H1 (cell line): ENCODE data around the gene NETO2. TPM values are rescaled to one million over a fixed set of nuclear protein-coding genes. Genes with fewer than 3 reads are reported as not detected.
"Not testable (repeated sequence)": the region's sequence is repeated elsewhere in the genome, so short reads cannot be mapped to it uniquely, and the experiment has no call there.

Source experiments
- CTCF ChIA-PET: fragments of 300-600 bp; sonication (Branson Sonifier 250); formaldehyde crosslinking; loops from one replicate; lab custom pipeline; 2021; ENCODE audit not compliant: partially characterized antibody; lab: Charles Lee
- POLR2A ChIA-PET: fragments of 300-600 bp; sonication (Branson Sonifier 250); formaldehyde crosslinking; loops from one replicate; lab custom pipeline; 2021; ENCODE audit warnings: inconsistent platforms; ENCODE audit not compliant: partially characterized antibody; lab: Charles Lee
- DNase-seq, 2 experiments: peaks; one replicate each; pipeline versions ENCODE4 v3.0.0 to v3.0.0-alpha.2; 2010 to 2022; ENCODE audit warnings: low spot score in 2 of 2, low read depth in 1 of 2, mixed read lengths in 1 of 2
- FAIRE-seq: peaks from 2 replicates; lab custom pipeline; 2011; peaks lifted over from hg19 to GRCh38; lab: Jason Lieb, UNC
- H2AFZ ChIP-seq: 2 replicates; pipeline ENCODE4 v1.8.1; 2012; ENCODE audit warnings: low read length, inconsistent platforms
- H2AK5ac ChIP-seq: 2 replicates; pipeline ENCODE4 v1.6.1; 2013; ENCODE audit warnings: low read depth, low read length
- H2BK120ac ChIP-seq: replicated peaks from 2 replicates; pipeline ENCODE3; 2013; ENCODE audit warnings: low read depth, low read length, inconsistent platforms
- H2BK12ac ChIP-seq: 2 replicates; pipeline ENCODE4 v1.6.1; 2013; ENCODE audit warnings: low read depth, low read length
- H2BK15ac ChIP-seq: 2 replicates; pipeline ENCODE4 v1.6.1; 2013; ENCODE audit warnings: low read length
- H2BK20ac ChIP-seq: 2 replicates; pipeline ENCODE4 v1.6.1; 2013; ENCODE audit warnings: low read length
- H2BK5ac ChIP-seq: 2 replicates; pipeline ENCODE4 v1.6.1; 2013; ENCODE audit warnings: low read depth, low read length
- H3K14ac ChIP-seq: 2 replicates; pipeline ENCODE4 v1.6.1; 2013; ENCODE audit warnings: inconsistent platforms; ENCODE audit not compliant: insufficient read length
- H3K18ac ChIP-seq: 2 replicates; pipeline ENCODE4 v1.6.1; 2013; ENCODE audit warnings: low read length; ENCODE audit errors: extremely low read depth
- H3K23ac ChIP-seq: 2 replicates; pipeline ENCODE4 v1.6.1; 2013; ENCODE audit warnings: inconsistent platforms; ENCODE audit not compliant: insufficient read length
- H3K23me2 ChIP-seq: 2 replicates; pipeline ENCODE4 v1.6.1; 2013; ENCODE audit warnings: low read depth, low read length
- H3K27ac ChIP-seq: 2 replicates; pipeline ENCODE4 v1.6.1; 2011; ENCODE audit warnings: low read depth, low read length, inconsistent platforms
- H3K27me3 ChIP-seq, 4 experiments: replicated peaks in 1 of 4; 1 replicate in 1 of 4; 2 replicates in 3 of 4; pipeline versions ENCODE4 v1.6.1 to v1.8.1; 2011 to 2013; ENCODE audit warnings: low read length in 3 of 4, mild to moderate bottlenecking in 3 of 4, inconsistent platforms in 2 of 4, mixed read lengths in 2 of 4, moderate library complexity in 1 of 4; ENCODE audit not compliant: control insufficient read depth in 3 of 4, insufficient read depth in 3 of 4; ENCODE audit errors: extremely low read depth in 1 of 4
- H3K36me3 ChIP-seq, 4 experiments: 2 replicates each; pipeline versions ENCODE4 v1.6.1 to v1.8.1; 2011 to 2013; ENCODE audit warnings: mild to moderate bottlenecking in 4 of 4, low read length in 3 of 4, moderate library complexity in 2 of 4, control low read depth in 1 of 4, inconsistent platforms in 1 of 4; ENCODE audit not compliant: insufficient read depth in 4 of 4, control insufficient read depth in 2 of 4
- H3K4ac ChIP-seq: replicated peaks from 2 replicates; pipeline ENCODE3; 2013; ENCODE audit warnings: low read length, low read depth, mixed read lengths, inconsistent platforms; ENCODE audit not compliant: insufficient read length
- H3K4me1 ChIP-seq, 4 experiments: replicated peaks in 1 of 4; 1 replicate in 1 of 4; 2 replicates in 3 of 4; pipeline versions ENCODE4 v1.6.1 to v1.8.1; 2011 to 2013; ENCODE audit warnings: low read length in 3 of 4, inconsistent platforms in 2 of 4, mixed read lengths in 1 of 4; ENCODE audit not compliant: insufficient read depth in 4 of 4, control insufficient read depth in 3 of 4
- H3K4me2 ChIP-seq, 2 experiments: 2 replicates each; pipeline versions ENCODE4 v1.6.1 to v1.8.1; 2011 to 2013; ENCODE audit warnings: low read depth in 2 of 2, low read length in 2 of 2, control low read depth in 1 of 2, inconsistent platforms in 1 of 2, mild to moderate bottlenecking in 1 of 2; ENCODE audit not compliant: insufficient read depth in 1 of 2
- H3K4me3 ChIP-seq, 4 experiments: fragments of 200-600, 300-600 bp in 1 of 4; sonication (generic), shearing (Covaris generic), sonication (Bioruptor Twin) in 1 of 4; 2 replicates each; pipeline versions ENCODE4 v1.5.1 to v1.8.1; 2011 to 2016; ENCODE audit warnings: low read length in 4 of 4, low read depth in 3 of 4, control low read depth in 2 of 4, inconsistent platforms in 2 of 4, mild to moderate bottlenecking in 2 of 4, mixed read lengths in 1 of 4, moderate library complexity in 1 of 4; ENCODE audit not compliant: insufficient read depth in 2 of 4; ENCODE audit errors: extremely low read depth in 1 of 4
- H3K56ac ChIP-seq: replicated peaks from 2 replicates; pipeline ENCODE3; 2013; ENCODE audit warnings: low read depth, mild to moderate bottlenecking, mixed read lengths, low read length, inconsistent platforms; ENCODE audit not compliant: insufficient read length
- H3K79me1 ChIP-seq: 2 replicates; pipeline ENCODE4 v1.6.1; 2013; ENCODE audit warnings: low read depth, low read length, control low read depth
- H3K79me2 ChIP-seq, 2 experiments: 2 replicates each; pipeline versions ENCODE4 v1.6.1 to v1.8.1; 2012 to 2013; ENCODE audit warnings: low read length in 2 of 2, mild to moderate bottlenecking in 2 of 2, inconsistent platforms in 1 of 2; ENCODE audit not compliant: insufficient read depth in 2 of 2, control insufficient read depth in 1 of 2
- H3K9ac ChIP-seq, 4 experiments: replicated peaks in 1 of 4; 1 replicate in 1 of 4; 2 replicates in 3 of 4; pipeline versions ENCODE4 v1.6.1 to v1.8.1; 2011 to 2013; ENCODE audit warnings: low read depth in 3 of 4, low read length in 3 of 4, control low read depth in 2 of 4, mild to moderate bottlenecking in 2 of 4, moderate library complexity in 2 of 4, inconsistent platforms in 1 of 4; ENCODE audit errors: extremely low read depth in 1 of 4
- H3K9me3 ChIP-seq, 2 experiments: 2 replicates each; pipeline versions ENCODE4 v1.6.1 to v1.8.1; 2012 to 2013; ENCODE audit warnings: mild to moderate bottlenecking in 2 of 2, moderate library complexity in 2 of 2, control low read depth in 1 of 2, inconsistent platforms in 1 of 2, low read depth in 1 of 2, low read length in 1 of 2, mixed read lengths in 1 of 2; ENCODE audit not compliant: insufficient read depth in 2 of 2
- H4K20me1 ChIP-seq, 2 experiments: replicated peaks in 1 of 2; 2 replicates each; pipeline versions ENCODE3 to v1.8.1; 2011 to 2013; ENCODE audit warnings: inconsistent platforms in 2 of 2, low read length in 2 of 2, mild to moderate bottlenecking in 1 of 2; ENCODE audit not compliant: insufficient read depth in 2 of 2, control insufficient read depth in 1 of 2
- H4K5ac ChIP-seq: 2 replicates; pipeline ENCODE4 v1.6.1; 2013; ENCODE audit warnings: low read length, low read depth, mixed read lengths, inconsistent platforms; ENCODE audit not compliant: insufficient read length
- H4K8ac ChIP-seq: 2 replicates; pipeline ENCODE4 v1.8.0; 2013; ENCODE audit warnings: mild to moderate bottlenecking, moderate library complexity, low read length, inconsistent platforms; ENCODE audit not compliant: insufficient read depth; ENCODE audit errors: extremely low read depth
- H4K91ac ChIP-seq: replicated peaks from 2 replicates; pipeline ENCODE3; 2013; ENCODE audit warnings: low read length, mixed read lengths, inconsistent platforms; ENCODE audit not compliant: insufficient read length
- WGBS, 2 experiments: shearing (Covaris generic) in 1 of 2; methylation state at CpG; one replicate each; pipeline versions ENCODE4 v1.1.6 to v1.1.7; 2013 to 2015; ENCODE audit warnings: low lambda C conversion rate in 2 of 2, mixed read lengths in 2 of 2, inconsistent platforms in 1 of 2, low coverage in 1 of 2, missing lambda C conversion rate in 1 of 2; ENCODE audit not compliant: insufficient replicate concordance in 2 of 2, insufficient coverage in 1 of 2, insufficient read length in 1 of 2; ENCODE audit errors: extremely low coverage in 1 of 2, missing lambda C conversion rate in 1 of 2; 5-methylcytosine and 5-hydroxymethylcytosine counted together
- polyA plus RNA-seq, 7 experiments: library from polyadenylated mRNA; depleted of rRNA in 3 of 7; stranded (reverse) in 5 of 7; unstranded in 2 of 7; fragments of >200 nt in 5 of 7; fragments of 200-250 nt in 2 of 7; gene quantifications; 1 replicate in 5 of 7; 2 replicates in 1 of 7; 4 replicates in 1 of 7; pipeline versions ENCODE4 v1.2.1 to v1.2.3, GENCODE V29; 2011 to 2013; ENCODE audit warnings: missing spikeins in 2 of 7, mixed read lengths in 2 of 7
- total RNA-seq: library from RNA; stranded (reverse); fragmentation: NEBNext Ultra II Directional; extraction: Animal tissue kit (Norgen Biotek cat#: 25700); gene quantifications from 2 replicates; pipeline ENCODE4 v1.2.1, GENCODE V29; 2021

Gene NETO2
- total and polyA plus RNA-seq, 2 of the 8 experiments (the other 6 are each of a cell fraction or from before 2014, with no cell fraction given), result 9.4 to 12.5 TPM

DNA sequence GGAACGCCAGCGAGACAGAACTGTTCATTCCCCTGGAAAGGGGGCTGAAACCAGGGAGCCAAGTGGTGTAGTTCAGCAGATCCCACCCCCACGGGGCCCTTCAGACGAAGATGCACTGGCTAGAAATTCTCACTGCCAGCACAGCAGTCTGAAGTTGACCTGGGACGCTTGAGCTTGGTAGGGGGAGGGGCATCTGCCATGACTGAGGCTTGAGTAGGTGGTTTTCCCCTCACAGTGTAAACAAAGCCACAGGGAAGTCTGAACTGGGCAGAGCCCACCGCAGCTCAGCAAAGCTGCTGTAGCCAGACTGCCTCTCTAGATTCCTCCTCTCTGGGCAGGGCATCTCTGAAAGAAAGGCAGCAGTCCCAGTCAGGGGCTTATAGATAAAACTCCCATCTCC is 46.6 kb downstream of the NETO2 start:
- not testable (repeated sequence) for H3K18ac ChIP-seq, H3K4me1 ChIP-seq, H3K4me3 ChIP-seq, H3K9ac ChIP-seq, H2BK15ac ChIP-seq, H3K23ac ChIP-seq, H3K79me1 ChIP-seq, H4K5ac ChIP-seq, FAIRE-seq, H3K4ac ChIP-seq, H3K4me2 ChIP-seq, DNase-seq, H3K27me3 ChIP-seq, H2BK20ac ChIP-seq, H3K14ac ChIP-seq, H2BK120ac ChIP-seq, H3K9me3 ChIP-seq, H2BK5ac ChIP-seq, H4K8ac ChIP-seq, H4K91ac ChIP-seq, H3K23me2 ChIP-seq, H4K20me1 ChIP-seq, H3K56ac ChIP-seq, H2AFZ ChIP-seq, H2BK12ac ChIP-seq, H3K27ac ChIP-seq, H2AK5ac ChIP-seq, H3K79me2 ChIP-seq, H3K36me3 ChIP-seq
- CTCF ChIA-PET, result interaction anchor here (0.8 kb wide), 1 partner anchor 16 kb away, joined by 3 read pairs; no protein-coding TSS in a partner anchor
- 89% methylated on average over 5 of the region's 6 CpGs; no CpG with 5 or more reads in 1 of the 2 experiments for WGBS, 2 experiments
- POLR2A ChIA-PET, result interaction anchor here (1.0 kb wide), 2 partner anchors 21 to 70 kb away, joined by 3 read pairs; no protein-coding TSS in a partner anchor
